Hematopoietic multipotent progenitor cell treated with erythropoietin and hydrocortisone succinate and interleukin-3 and kit ligand, for 6 days (in vitro differentiated cells): ENCODE results near the gene DCAF12.
"Not testable (repeated sequence)": the region's sequence is repeated elsewhere in the genome, so short reads cannot be mapped to it uniquely, and the experiment has no call there.

Source experiments
- DNase-seq: peaks from one replicate; pipeline ENCODE4 v3.0.0-alpha.2; 2015

The DCAF12 gene

DNA sequence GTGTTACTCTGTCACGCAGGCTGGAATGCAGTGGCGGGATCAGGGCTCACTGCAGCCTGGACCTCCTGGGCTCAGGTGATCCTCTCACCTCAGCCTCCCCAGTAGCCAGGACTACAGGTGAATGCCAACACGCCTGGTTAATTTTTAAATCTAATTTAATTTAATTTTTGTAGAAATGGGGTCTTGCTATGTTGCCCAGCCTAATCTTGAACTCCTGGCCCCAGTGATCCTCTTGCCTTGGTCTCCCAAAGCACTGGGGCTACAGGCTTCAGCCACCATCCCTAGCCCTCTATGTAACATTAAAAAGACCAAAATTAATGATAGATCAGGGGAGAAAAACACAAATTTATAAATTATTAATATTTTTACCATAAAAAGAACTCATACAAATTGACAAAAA is 66.5 kb downstream of the DCAF12 start:
- no peak for DNase-seq

- DNase-seq = no peak
These were observed 67.2 kb downstream of the DCAF12 start for GRCh38 chr9:34059281-34059680.

DNA sequence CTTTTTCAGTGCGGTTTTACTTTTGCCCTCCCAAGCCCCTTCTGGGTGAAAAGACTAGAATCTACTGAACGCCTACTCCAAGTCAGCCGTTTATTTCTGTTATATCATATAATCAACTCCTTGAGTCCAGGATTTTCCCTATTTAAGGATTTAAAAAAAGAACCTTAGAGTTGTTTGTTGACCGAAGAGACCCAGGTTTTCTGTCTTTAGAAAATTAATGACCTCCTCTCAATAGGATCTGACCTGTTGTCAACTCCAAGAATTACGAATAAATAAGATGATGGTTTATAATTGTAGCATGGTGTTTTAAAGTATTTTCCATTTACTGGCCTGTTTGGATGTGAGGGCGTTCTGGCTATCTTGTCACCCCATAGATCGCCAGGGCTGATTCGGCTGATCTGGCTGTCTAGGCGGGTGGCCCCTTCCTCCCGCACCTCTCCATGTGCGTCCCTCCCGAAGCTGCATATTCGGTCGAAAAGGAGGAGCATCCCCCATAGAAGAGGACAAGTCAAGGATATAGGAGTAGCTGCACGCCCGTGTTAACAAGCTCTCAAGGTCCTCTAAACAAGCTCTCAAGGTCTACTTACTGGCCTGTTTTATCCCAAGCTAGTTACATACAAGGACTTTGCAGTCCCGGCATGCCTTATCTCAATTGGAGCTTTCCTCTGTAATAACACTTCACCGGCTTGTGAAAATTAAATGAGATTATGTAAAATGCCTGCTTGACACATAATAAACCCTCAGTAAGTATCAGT is 76.7 kb downstream of the DCAF12 start:
- DNase-seq = peak; percentile 50

DNA sequence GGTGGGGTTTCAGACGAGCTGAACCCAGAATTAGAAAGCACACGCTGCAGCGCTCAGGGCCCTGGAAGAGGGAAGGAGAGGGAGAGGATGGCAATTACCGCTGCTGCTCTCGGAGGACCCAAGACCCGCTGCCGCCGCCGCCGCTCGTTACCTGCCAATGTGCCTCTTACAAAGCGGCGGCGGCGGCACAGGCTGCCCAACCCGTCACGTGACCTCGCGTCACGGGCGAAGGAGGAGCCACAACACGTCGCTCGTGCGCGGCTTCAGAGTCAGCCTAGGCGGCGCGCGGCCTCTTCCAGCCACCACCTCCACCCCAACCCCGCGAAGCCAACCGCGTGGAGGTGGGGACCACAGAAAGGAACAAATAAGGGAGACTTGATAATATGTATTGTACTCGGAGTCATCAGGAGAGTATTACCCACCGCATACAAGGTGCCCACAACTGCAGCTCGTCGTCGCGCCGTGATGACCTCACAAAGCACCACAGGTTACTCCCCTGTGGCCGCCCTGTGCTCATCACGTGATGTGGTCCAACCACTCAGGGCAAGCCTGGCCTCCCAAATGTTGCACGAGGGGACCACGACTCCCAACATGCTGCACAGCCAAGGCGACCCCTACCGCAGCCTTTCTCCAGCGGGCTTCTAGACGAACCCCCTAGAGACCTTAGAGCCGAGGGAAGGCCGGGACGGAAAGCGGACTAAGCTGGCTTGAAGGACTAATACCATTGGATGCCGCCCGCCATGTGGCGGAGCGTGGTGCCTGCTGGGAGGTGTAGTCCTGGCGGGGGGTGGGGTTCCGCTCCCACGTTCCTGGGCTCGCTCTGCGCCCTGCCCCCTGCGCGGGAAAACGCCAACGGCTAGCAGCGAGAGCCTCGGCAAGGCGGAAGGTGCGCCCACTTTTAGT is 77.5 kb downstream of the DCAF12 start, which contains the start of gene UBAP2:
Gene UBAP2, minus strand, starts transcription at position 161 of the 903 bp plus-strand sequence. CDS start 31,739 bp downstream, outside the sequence.
- DNase-seq = peak; percentile 98

DNA sequence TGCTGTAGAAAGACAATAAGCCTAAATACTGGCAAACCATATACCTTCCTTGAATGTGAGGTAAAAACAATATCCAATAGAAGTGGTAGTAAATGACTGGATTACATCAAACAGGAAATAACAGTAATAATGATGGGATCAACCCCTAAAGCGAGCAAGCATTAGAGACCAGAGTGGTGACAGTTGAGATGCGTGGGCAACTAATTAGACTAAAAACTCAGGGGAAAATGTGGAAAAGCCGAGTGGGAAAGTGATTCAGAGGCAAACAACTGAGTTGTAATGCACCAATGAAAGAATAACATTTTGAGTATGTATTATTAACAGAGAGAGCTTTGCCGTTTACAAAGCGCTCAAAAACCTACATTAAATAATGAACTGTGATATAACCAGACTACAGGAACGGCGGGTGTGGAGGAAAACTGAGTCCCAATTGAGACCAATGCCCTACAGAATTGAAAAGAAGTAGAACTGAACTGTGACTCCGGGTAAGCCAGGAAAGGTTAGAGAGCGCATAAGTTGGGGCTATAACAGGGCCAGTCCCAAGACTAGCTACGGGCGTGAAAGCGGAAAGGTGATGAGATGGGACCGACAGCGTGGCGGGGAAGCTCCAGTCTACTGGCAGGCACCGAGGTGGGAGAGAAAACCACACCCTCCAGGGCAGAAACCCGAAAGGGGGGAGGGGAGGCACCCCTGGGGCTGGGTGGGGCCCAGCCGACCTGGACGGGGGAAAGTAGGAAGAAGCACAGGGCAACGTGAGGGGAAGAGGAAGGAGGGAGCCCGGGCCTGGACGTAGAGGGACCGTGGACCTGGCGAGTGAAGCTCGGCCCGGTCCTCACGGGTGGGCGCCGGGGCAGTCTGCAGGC is 78.4 kb downstream of the DCAF12 start:
- DNase-seq = peak; percentile 83

GRCh38 chr9:34046784-34047379 is 79.6 kb downstream of the DCAF12 start:
- peak; percentile 46 for DNase-seq

GRCh38 chr9:34045903-34046302 is 80.6 kb downstream of the DCAF12 start:
- no peak for DNase-seq

GRCh38 chr9:34042074-34042473 is 84.4 kb downstream of the DCAF12 start:
- not testable (repeated sequence) for DNase-seq

DNA sequence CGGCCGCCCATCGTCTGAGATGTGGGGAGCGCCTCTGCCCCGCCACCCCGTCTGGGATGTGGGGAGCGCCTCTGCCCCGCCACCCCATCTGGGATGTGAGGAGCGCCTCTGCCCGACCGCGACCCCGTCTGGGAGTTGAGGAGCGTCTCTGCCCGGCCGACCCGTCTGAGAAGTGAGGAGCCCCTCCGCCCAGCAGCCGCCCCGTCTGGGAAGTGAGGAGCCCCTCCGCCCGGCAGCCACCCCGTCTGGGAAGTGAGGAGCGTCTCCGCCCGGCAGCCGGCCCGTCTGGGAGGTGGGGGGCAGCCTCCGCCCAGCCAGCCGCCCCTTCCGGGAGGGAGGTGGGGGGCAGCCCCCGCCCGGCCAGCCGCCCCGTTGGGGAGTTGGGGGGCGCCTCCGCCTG is 87.6 kb downstream of the DCAF12 start:
- not testable (repeated sequence) for DNase-seq

DNA sequence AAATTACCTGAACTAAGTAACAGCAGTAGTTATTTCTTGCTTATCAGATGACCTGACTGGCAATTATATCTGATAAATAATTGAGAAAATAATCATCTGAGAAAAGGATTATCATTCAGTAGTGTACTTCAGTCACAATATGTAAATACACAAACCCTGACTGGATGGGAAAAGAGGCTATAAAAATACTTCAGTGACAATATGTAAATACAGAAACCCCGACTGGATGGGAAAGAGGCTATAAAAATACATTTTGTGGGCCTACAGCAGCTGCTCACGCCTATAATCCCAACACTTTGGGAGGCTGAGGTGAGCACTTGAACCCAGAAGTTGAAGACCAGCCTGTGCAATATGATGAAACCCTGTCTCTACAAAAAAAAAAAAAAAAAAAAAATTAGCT is 88.9 kb downstream of the DCAF12 start:
- no peak for DNase-seq

DNA sequence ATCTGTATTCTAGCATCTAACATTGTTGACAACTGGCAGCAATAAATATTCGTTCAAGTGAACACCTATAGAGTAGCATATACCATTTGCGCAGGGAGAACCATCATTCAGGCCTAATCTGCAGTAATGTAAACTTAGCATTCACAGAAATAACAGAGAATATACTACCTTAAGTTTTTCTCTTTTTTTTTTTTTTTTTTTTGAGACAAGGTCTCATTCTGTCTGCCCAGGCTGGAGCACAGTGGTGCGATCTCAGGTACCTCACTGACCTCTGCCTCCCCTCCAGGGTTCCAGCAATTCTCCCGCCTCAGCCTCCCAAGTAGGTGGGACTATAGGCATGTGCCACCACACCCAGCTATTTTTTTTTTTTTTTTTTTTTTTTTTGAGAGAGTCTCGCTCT is 89.9 kb downstream of the DCAF12 start:
- no peak for DNase-seq
